DMS79 treated with DMSO at 0.1 percent for 48 hours (cell line): Measurements from ENCODE around the gene ST3GAL3.
"Not testable (repeated sequence)": the region's sequence is repeated elsewhere in the genome, so short reads cannot be mapped to it uniquely, and the experiment has no call there.

ENCODE experiments used
- DNase-seq: peaks from one replicate; lab custom pipeline; 2025; lab: John Stamatoyannopoulos, UW

Gene ST3GAL3

GRCh38 chr1:43757343-43758053, 50.2 kb downstream of the ST3GAL3 start:
- no peak for DNase-seq

- DNase-seq = no peak
Measured at GRCh38 chr1:43760745-43761317, 53.5 kb downstream of the ST3GAL3 start.

GRCh38 chr1:43763497-43763973, 56.2 kb downstream of the ST3GAL3 start:
- DNase-seq = peak; percentile 95

GRCh38 chr1:43764581-43764980, 57.2 kb downstream of the ST3GAL3 start:
- no peak for DNase-seq

- DNase-seq = peak; percentile 89
Measured at GRCh38 chr1:43766086-43766784, 58.9 kb downstream of the ST3GAL3 start.

- peak; percentile 52 for DNase-seq
Measured at GRCh38 chr1:43766818-43767525, 59.6 kb downstream of the ST3GAL3 start.

- DNase-seq = no peak
Measured at GRCh38 chr1:43768168-43768567, 60.8 kb downstream of the ST3GAL3 start.

- DNase-seq = no peak
Measured at GRCh38 chr1:43769350-43769908, 62.1 kb downstream of the ST3GAL3 start.

GRCh38 chr1:43770111-43770510, 62.8 kb downstream of the ST3GAL3 start:
- DNase-seq = no peak

- DNase-seq = no peak
Measured at GRCh38 chr1:43772978-43773377, 65.6 kb downstream of the ST3GAL3 start.

- DNase-seq = no peak
Measured at GRCh38 chr1:43773821-43774220, 66.5 kb downstream of the ST3GAL3 start.

GRCh38 chr1:43774359-43774758, 67.0 kb downstream of the ST3GAL3 start:
- no peak for DNase-seq

- DNase-seq = no peak
Measured at GRCh38 chr1:43776043-43776761, 68.9 kb downstream of the ST3GAL3 start.

- DNase-seq = not testable (repeated sequence)
Measured at GRCh38 chr1:43777916-43778315, 70.6 kb downstream of the ST3GAL3 start.

GRCh38 chr1:43779266-43779665, 71.9 kb downstream of the ST3GAL3 start:
- no peak for DNase-seq

- DNase-seq = no peak
Measured at GRCh38 chr1:43779805-43780403, 72.6 kb downstream of the ST3GAL3 start.

GRCh38 chr1:43781574-43781973, 74.2 kb downstream of the ST3GAL3 start:
- no peak for DNase-seq

GRCh38 chr1:43783096-43783670, 75.8 kb downstream of the ST3GAL3 start:
- no peak for DNase-seq

GRCh38 chr1:43783671-43784205, 76.4 kb downstream of the ST3GAL3 start:
- DNase-seq = no peak

GRCh38 chr1:43786201-43786958, 79.0 kb downstream of the ST3GAL3 start:
- DNase-seq = no peak
